NT2/D1 (cell line): ENCODE data around the gene IL22RA2.
"Not testable (repeated sequence)": the region's sequence is repeated elsewhere in the genome, so short reads cannot be mapped to it uniquely, and the experiment has no call there.

Experiments
- DNase-seq: peaks from one replicate; pipeline ENCODE4 v3.0.0-alpha.2; 2011; ENCODE audit warnings: low read depth, low spot score
- H3K27me3 ChIP-seq: 2 replicates; pipeline ENCODE4 v1.6.0; 2011; ENCODE audit warnings: mild to moderate bottlenecking; ENCODE audit not compliant: insufficient read length, insufficient read depth
- H3K36me3 ChIP-seq: 2 replicates; pipeline ENCODE4 v1.6.1; 2011; ENCODE audit warnings: mild to moderate bottlenecking, low read length, mixed read lengths; ENCODE audit not compliant: insufficient read depth, insufficient read length
- H3K4me1 ChIP-seq: 2 replicates; pipeline ENCODE4 v1.5.1; 2011; ENCODE audit not compliant: insufficient read depth, insufficient read length
- H3K4me3 ChIP-seq: 2 replicates; pipeline ENCODE4 v1.5.1; 2011; ENCODE audit warnings: low read depth; ENCODE audit not compliant: insufficient read length
- H3K9ac ChIP-seq: 2 replicates; pipeline ENCODE4 v1.6.0; 2011; ENCODE audit warnings: low read depth; ENCODE audit not compliant: insufficient read length
- H3K9me3 ChIP-seq: 2 replicates; pipeline ENCODE4 v1.5.1; 2011; ENCODE audit warnings: mild to moderate bottlenecking, low read length; ENCODE audit not compliant: insufficient read depth
- SUZ12 ChIP-seq: IDR thresholded peaks from 2 replicates; pipeline ENCODE4 v1.6.1; 2011; ENCODE audit not compliant: insufficient read length, insufficient read depth; ENCODE audit errors: extremely low read depth
- YY1 ChIP-seq: IDR thresholded peaks from 2 replicates; pipeline ENCODE4 v1.6.1; 2011; ENCODE audit not compliant: insufficient read length, insufficient read depth
- ZNF274 ChIP-seq: IDR thresholded peaks from 2 replicates; pipeline ENCODE4 v1.6.1; 2011; ENCODE audit warnings: mild to moderate bottlenecking, low read depth, low read length

IL22RA2 gene

DNA sequence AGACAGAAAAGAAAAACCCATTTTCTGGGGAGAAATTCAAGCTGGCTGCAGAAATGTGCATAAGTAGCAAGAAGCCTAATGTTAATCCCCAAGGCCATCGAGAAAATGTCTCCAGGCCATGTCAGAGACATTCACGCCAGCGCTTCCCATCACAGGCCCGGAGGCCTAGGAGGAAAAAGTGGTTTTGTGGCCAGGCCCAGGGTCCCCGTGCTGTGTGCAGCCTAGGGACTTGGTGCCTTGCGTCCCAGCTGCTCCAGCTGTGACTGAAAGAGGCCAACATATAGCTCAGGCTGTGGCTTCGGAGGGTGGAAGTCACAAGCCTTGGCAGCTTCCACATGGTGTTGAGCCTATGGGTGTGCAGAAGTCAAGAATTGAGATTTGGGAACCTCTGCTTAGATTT lies 34.8 kb upstream of the IL22RA2 start:
- peaks cover 35% of the 10 kb centered on the region for H3K36me3 ChIP-seq
- no peak for TF ChIP-seq YY1
- no peak for TF ChIP-seq SUZ12
- no peak for TF ChIP-seq ZNF274
- DNase-seq, result no peak
- no peaks in the 10 kb centered on the region for H3K4me1 ChIP-seq
- H3K9me3 ChIP-seq, result peaks cover 34% of the 10 kb centered on the region
- H3K9ac ChIP-seq, result no peak overlapping the region
- no peak overlapping the region for H3K4me3 ChIP-seq
- no peaks in the 10 kb centered on the region for H3K27me3 ChIP-seq

DNA sequence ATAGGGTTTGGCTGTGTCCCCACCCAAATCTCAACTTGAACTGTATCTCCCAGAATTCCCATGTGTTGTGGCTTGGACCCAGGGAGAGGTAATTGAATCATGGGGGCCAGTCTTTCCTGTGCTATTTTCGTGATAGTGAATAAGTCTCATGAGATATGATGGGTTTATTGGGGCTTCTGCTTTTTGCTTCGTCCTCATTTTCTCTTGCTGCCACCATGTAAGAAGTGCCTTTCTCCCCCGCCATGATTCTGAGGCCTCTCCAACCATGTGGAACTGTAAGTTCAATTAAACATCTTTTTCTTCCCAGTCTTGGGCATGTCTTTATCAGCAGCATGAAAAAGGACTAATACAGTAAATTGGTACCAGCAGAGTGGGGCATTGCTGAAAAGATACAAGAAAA lies 34.0 kb upstream of the IL22RA2 start:
- not testable (repeated sequence) for H3K4me1 ChIP-seq, H3K9ac ChIP-seq, H3K27me3 ChIP-seq, DNase-seq, H3K4me3 ChIP-seq
- H3K9me3 ChIP-seq, result peaks cover 30% of the 10 kb centered on the region
- peaks cover 41% of the 10 kb centered on the region for H3K36me3 ChIP-seq

- Histone ChIP-seq H3K27me3 (no peaks in the 10 kb centered on the region), H3K9ac (no peak overlapping the region), H3K36me3 (peaks cover 46% of the 10 kb centered on the region), H3K9me3 (peaks cover 29% of the 10 kb centered on the region), H3K4me3 (no peak overlapping the region), H3K4me1 (no peaks in the 10 kb centered on the region)
- TF ChIP-seq ZNF274 (no peak), SUZ12 (no peak), YY1 (no peak)
- DNase-seq, result no peak
Observed at GRCh38 chr6:137206577-137206976, 33.1 kb upstream of the IL22RA2 start.

- no peak for TF ChIP-seq YY1
- TF ChIP-seq SUZ12, result no peak
- TF ChIP-seq ZNF274, result no peak
- Histone ChIP-seq H3K4me1 (no peaks in the 10 kb centered on the region), H3K4me3 (no peak overlapping the region), H3K9me3 (peaks cover 2% of the 10 kb centered on the region; the same call in 1 of the 2 replicates), H3K9ac (no peak overlapping the region), H3K36me3 (peaks cover 61% of the 10 kb centered on the region), H3K27me3 (no peaks in the 10 kb centered on the region)
- no peak for DNase-seq
Observed at GRCh38 chr6:137203256-137203655, 29.8 kb upstream of the IL22RA2 start.

DNA sequence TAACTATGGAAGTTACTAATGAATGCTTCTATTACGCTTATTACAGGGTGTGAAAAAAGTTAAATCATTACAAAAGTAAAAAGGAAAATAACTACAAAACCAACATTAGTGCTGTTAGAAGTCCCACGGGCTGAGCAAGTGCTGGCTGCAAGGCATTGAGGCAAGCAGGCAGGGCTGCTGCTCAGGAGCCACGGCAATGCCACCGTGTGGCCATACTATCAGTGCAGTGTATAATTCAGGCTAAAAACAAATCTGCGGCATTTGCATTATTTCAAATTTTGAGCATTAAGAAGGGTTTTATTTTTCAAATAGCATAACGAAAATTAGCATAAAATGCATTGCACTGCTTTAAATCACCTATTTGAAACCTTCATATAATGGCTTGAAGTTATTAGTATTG lies 28.6 kb upstream of the IL22RA2 start:
- H3K4me3 ChIP-seq, result no peak overlapping the region
- H3K36me3 ChIP-seq, result peaks cover 70% of the 10 kb centered on the region
- H3K9ac ChIP-seq, result no peak overlapping the region
- H3K9me3 ChIP-seq, result no peaks in the 10 kb centered on the region
- H3K4me1 ChIP-seq, result no peaks in the 10 kb centered on the region
- DNase-seq, result no peak
- TF ChIP-seq SUZ12 (no peak), YY1 (no peak), ZNF274 (no peak)
- no peaks in the 10 kb centered on the region for H3K27me3 ChIP-seq

DNA sequence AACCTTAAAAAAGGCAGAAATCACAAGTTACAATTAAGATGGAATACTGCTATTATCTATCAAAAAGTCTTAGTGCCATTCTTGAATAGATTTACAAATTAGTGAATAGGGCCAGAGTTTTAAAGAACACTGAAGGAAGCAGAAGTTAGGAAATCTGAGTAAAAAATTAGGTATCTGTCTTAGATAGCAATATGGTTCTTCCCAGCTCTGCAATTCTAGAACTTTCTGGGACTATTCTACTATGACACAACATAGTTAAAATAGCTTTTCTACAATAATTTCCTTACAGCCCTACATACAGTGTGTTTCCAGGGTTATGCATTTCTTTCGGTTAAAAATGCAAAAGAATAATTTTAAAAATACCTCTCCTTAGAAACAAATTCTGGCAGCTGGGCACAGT lies 27.6 kb upstream of the IL22RA2 start:
- Histone ChIP-seq H3K4me1 (no peaks in the 10 kb centered on the region), H3K36me3 (peaks cover 68% of the 10 kb centered on the region), H3K27me3 (no peaks in the 10 kb centered on the region), H3K9ac (no peak overlapping the region), H3K4me3 (no peak overlapping the region), H3K9me3 (no peaks in the 10 kb centered on the region)
- no peak for DNase-seq
- TF ChIP-seq YY1 (no peak), SUZ12 (no peak), ZNF274 (no peak)

DNA sequence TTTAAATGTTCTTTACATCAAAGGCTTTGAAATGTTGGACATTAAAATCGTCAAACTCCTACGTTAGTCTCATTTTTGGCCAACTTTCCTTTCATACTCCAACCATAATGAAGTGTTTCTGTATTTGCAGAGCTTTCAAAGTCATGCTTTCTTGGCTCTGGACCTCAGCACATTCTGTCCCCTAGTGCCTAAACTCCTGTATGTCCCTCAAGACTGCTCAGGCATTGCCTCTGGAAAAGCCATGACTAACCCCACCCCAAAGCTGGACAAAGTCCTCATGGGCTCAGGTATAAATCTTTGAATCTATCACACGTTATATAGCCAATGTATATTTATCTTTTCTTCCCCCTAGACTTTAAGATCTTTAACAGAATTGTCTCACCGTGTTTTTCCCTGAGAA lies 26.8 kb upstream of the IL22RA2 start:
- Histone ChIP-seq H3K9me3 (no peaks in the 10 kb centered on the region), H3K36me3 (peaks cover 60% of the 10 kb centered on the region), H3K27me3 (no peaks in the 10 kb centered on the region), H3K4me1 (no peaks in the 10 kb centered on the region), H3K9ac (no peak overlapping the region), H3K4me3 (no peak overlapping the region)
- no peak for DNase-seq
- TF ChIP-seq SUZ12, result no peak
- TF ChIP-seq YY1, result no peak
- no peak for TF ChIP-seq ZNF274
